AG04450 (cell line): ENCODE results near the gene SPNS3. TPM values are rescaled to one million over a fixed set of nuclear protein-coding genes. Genes with fewer than 3 reads are reported as not detected.

Source experiments
- CTCF ChIA-PET: fragments of 300-600, 350-600 bp; formaldehyde crosslinking; extraction: SDS; loops from one replicate; lab custom pipeline; 2022; ENCODE audit warnings: antibody characterized with exemption, inconsistent platforms; lab: Charles Lee
- POLR2A ChIA-PET: fragments of 350-600 bp; formaldehyde crosslinking; extraction: SDS; loops from one replicate; lab custom pipeline; 2021; ENCODE audit warnings: antibody characterized with exemption, inconsistent platforms; lab: Yijun Ruan, JAX
- DNase-seq: peaks from one replicate; pipeline ENCODE4 v3.0.0-alpha.2; 2011; ENCODE audit warnings: low read depth, low spot score
- H3K27ac ChIP-seq: one replicate; pipeline ENCODE4 v1.5.1; 2012; ENCODE audit warnings: low read depth, low read length, control low read depth
- H3K27me3 ChIP-seq: one replicate; pipeline ENCODE4 v1.6.0; 2012; ENCODE audit warnings: low read length; ENCODE audit not compliant: control insufficient read depth, insufficient read depth
- H3K4me3 ChIP-seq: 2 replicates; pipeline ENCODE4 v1.5.1; 2011; ENCODE audit warnings: mild to moderate bottlenecking, low read depth, low read length, control low read depth
- H3K9me3 ChIP-seq: 2 replicates; pipeline ENCODE4 v1.5.1; 2012; ENCODE audit warnings: low read length; ENCODE audit not compliant: control insufficient read depth, insufficient read depth
- CTCF ChIP-seq: IDR thresholded peaks from 2 replicates; pipeline ENCODE4 v1.5.1; 2011; ENCODE audit warnings: low read depth, low read length, control low read depth, inconsistent platforms
- polyA plus RNA-seq: library from polyadenylated mRNA; depleted of rRNA; stranded (reverse); fragments of >200 nt; gene quantifications from 2 replicates; pipeline ENCODE4 v1.2.3, GENCODE V29; 2011

Gene SPNS3
- polyA plus RNA-seq, 1 experiment: not detected

- Histone ChIP-seq H3K4me3 (no peak overlapping the region), H3K27ac (no peak overlapping the region), H3K27me3 (peaks cover 28% of the 10 kb centered on the region), H3K9me3 (no peaks in the 10 kb centered on the region; the same call in 1 of the 2 replicates)
- ChIA-PET POLR2A (no interaction called here), CTCF (no interaction called here)
- no peak for TF ChIP-seq CTCF
- no peak for DNase-seq
Observed at GRCh38 chr17:4476511-4477070, 42.9 kb downstream of the SPNS3 start.

- TF ChIP-seq CTCF: no peak
Observed at GRCh38 chr17:4477255-4477791, 43.6 kb downstream of the SPNS3 start.

GRCh38 chr17:4478318-4478830, 44.6 kb downstream of the SPNS3 start:
- H3K27me3 ChIP-seq: peaks cover 34% of the 10 kb centered on the region

More at GRCh38 chr17:4477255-4477791, 43.6 kb downstream of the SPNS3 start:
- H3K27ac ChIP-seq: no peak overlapping the region
- H3K4me3 ChIP-seq: no peak overlapping the region
- CTCF ChIA-PET: no interaction called here
- POLR2A ChIA-PET: no interaction called here
- H3K27me3 ChIP-seq: peaks cover 30% of the 10 kb centered on the region
- H3K9me3 ChIP-seq: no peaks in the 10 kb centered on the region; the same call in 1 of the 2 replicates
- no peak for DNase-seq

GRCh38 chr17:4479340-4479981, 45.7 kb downstream of the SPNS3 start:
- no peaks in the 10 kb centered on the region; the same call in 1 of the 2 replicates for H3K9me3 ChIP-seq
- H3K27me3 ChIP-seq: peaks cover 29% of the 10 kb centered on the region
- TF ChIP-seq CTCF: no peak
- no peak for DNase-seq
- POLR2A ChIA-PET: no interaction called here
- H3K27ac ChIP-seq: no peak overlapping the region
- CTCF ChIA-PET: no interaction called here
- H3K4me3 ChIP-seq: no peak overlapping the region

More at GRCh38 chr17:4478318-4478830, 44.6 kb downstream of the SPNS3 start:
- no peak for DNase-seq
- ChIA-PET POLR2A (no interaction called here), CTCF (interaction anchor here (0.7 kb wide), 1 partner anchor 171 kb away, joined by 3 read pairs; no protein-coding TSS in a partner anchor)
- Histone ChIP-seq H3K9me3 (no peaks in the 10 kb centered on the region; the same call in 1 of the 2 replicates), H3K27ac (no peak overlapping the region), H3K4me3 (no peak overlapping the region)
- no peak for TF ChIP-seq CTCF
